ENCODE results near the gene RIMOC1.

RIMOC1 gene

GRCh38 chr5:41885286-41885685, 18.9 kb upstream of the RIMOC1 start:
- no peak overlapping the region for H3K4me2 ChIP-seq
- H3K9me3 ChIP-seq: no peaks in the 10 kb centered on the region
- H4K20me1 ChIP-seq: no peaks in the 10 kb centered on the region
- H3K27ac ChIP-seq: no peak overlapping the region
- H3K4me1 ChIP-seq: no peaks in the 10 kb centered on the region
- H3K36me3 ChIP-seq: no peaks in the 10 kb centered on the region
- no peak for TF ChIP-seq Cebpa-rat (IDR thresholded peaks at IDR 0.05)
- no peaks in the 10 kb centered on the region for H3K27me3 ChIP-seq
- H3K4me3 ChIP-seq: no peak overlapping the region
- no peak overlapping the region for H3K9ac ChIP-seq

GRCh38 chr5:41891066-41891707, 13.0 kb upstream of the RIMOC1 start:
- Histone ChIP-seq H3K9ac (no peak overlapping the region), H3K4me2 (no peak overlapping the region), H3K4me1 (no peaks in the 10 kb centered on the region), H3K4me3 (no peak overlapping the region), H4K20me1 (no peaks in the 10 kb centered on the region), H3K27ac (no peak overlapping the region), H3K9me3 (no peaks in the 10 kb centered on the region), H3K36me3 (no peaks in the 10 kb centered on the region), H3K27me3 (no peaks in the 10 kb centered on the region)
- no peak for TF ChIP-seq Cebpa-rat (IDR thresholded peaks at IDR 0.05)

DNA sequence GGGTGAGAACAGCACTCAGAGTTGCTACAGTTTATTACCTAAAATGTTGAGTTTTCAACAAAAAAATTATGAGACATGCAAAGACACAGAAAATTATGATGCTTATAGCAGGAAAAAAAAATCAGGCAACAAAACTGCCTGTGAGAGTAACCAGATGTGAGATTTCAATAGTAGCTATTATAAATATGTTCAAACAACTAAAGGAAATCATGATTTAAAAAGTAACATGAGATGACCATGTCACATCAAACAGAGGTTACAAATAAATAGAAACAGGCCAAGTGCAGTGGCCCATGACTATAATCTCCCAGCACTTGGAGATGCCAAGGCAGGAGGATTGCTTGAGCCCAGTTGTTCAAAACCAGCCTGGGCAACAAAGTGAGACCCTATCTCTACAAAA, 12.1 kb upstream of the RIMOC1 start:
- Histone ChIP-seq H3K4me1 (no peaks in the 10 kb centered on the region), H4K20me1 (no peaks in the 10 kb centered on the region), H3K4me3 (no peak overlapping the region), H3K4me2 (no peak overlapping the region), H3K27me3 (no peaks in the 10 kb centered on the region), H3K9ac (no peak overlapping the region), H3K27ac (no peak overlapping the region), H3K36me3 (no peaks in the 10 kb centered on the region), H3K9me3 (no peaks in the 10 kb centered on the region)
- no peak for TF ChIP-seq Cebpa-rat (IDR thresholded peaks at IDR 0.05)

- H3K9ac ChIP-seq: no peak overlapping the region
- no peaks in the 10 kb centered on the region for H4K20me1 ChIP-seq
- no peak overlapping the region for H3K27ac ChIP-seq
- no peaks in the 10 kb centered on the region for H3K27me3 ChIP-seq
- no peaks in the 10 kb centered on the region for H3K4me1 ChIP-seq
- TF ChIP-seq Cebpa-rat (IDR thresholded peaks at IDR 0.05): no peak
- no peaks in the 10 kb centered on the region for H3K9me3 ChIP-seq
- H3K36me3 ChIP-seq: no peaks in the 10 kb centered on the region
- H3K4me2 ChIP-seq: no peak overlapping the region
- H3K4me3 ChIP-seq: no peak overlapping the region
Measured at GRCh38 chr5:41893074-41893851, 10.9 kb upstream of the RIMOC1 start.

DNA sequence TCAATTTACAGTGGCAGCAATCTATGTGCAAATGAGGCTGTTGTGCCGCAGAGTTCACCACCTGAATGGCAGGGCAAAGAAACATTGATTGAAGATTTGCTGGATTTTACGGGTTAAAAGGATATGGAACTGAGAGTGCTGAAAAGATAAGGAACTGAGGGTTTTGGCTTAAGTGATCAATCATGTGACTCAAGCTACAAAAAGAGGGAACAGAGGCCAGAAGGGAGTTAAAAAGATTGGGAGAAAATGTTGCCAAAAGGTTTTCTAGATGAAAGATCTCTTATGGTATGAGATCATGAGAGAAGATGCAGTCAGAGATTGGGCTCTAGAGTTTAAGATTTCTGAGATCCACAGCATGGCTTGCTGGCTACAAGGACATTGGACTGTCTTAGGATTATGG, 7.9 kb upstream of the RIMOC1 start:
- Histone ChIP-seq H3K9me3 (no peaks in the 10 kb centered on the region), H3K27me3 (no peaks in the 10 kb centered on the region), H4K20me1 (no peaks in the 10 kb centered on the region), H3K27ac (no peak overlapping the region), H3K9ac (no peak overlapping the region), H3K4me1 (no peaks in the 10 kb centered on the region), H3K4me2 (no peak overlapping the region), H3K4me3 (no peak overlapping the region), H3K36me3 (no peaks in the 10 kb centered on the region)
- TF ChIP-seq Cebpa-rat (IDR thresholded peaks at IDR 0.05): no peak

DNA sequence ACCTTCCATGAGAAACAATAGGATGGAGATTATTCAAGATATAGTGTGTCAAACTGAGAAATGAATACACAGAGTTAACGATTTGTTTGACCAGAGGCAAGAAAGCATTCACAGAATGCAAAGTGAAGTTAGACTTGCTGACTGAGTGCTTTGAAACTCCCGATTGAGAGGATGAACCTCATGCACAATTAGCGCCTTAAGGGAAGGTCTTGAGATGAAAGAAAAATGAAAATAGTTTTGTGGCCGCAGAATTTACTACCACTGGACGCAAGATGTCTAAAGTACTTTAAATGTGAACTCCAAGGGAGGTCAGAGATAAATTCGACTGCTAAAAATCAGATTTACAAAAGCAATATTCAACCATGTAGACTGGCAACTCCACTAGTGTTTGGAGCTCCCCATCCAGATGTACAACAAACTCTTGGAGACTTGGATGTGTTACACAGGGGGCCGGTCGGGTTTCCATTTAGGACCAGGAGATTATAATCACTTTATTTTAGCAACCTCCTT, 707 bp upstream of the RIMOC1 start:
- Histone ChIP-seq H3K4me2 (peak overlapping the region; percentile 83), H3K4me1 (peaks cover 36% of the 10 kb centered on the region), H3K9ac (peak overlapping the region; percentile 71), H3K27ac (peak overlapping the region; percentile 46; the same call in 1 of the 2 replicates), H3K4me3 (peak overlapping the region; percentile 81), H3K27me3 (no peaks in the 10 kb centered on the region), H4K20me1 (peaks cover 19% of the 10 kb centered on the region; the same call in 1 of the 2 replicates), H3K36me3 (peaks cover 15% of the 10 kb centered on the region), H3K9me3 (no peaks in the 10 kb centered on the region)
- no peak for TF ChIP-seq Cebpa-rat (IDR thresholded peaks at IDR 0.05)

DNA sequence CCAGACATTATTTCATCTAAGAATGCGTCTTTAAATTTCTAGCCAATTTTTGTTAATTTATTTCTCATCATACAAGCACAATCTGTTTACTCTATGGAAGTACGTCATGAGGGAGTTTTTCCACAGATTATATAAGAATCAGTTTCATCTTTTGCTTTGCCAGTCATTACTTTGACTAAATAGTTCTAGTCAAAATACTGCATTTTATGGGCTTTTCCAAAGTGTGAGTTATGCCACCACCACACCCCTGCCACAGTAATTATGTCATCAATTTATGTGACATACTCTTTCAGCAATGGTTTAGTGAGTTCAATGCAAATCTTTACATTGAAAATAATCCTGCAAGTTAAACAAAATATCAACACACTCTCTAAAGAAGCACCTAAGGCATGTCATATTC, 2.0 kb downstream of the RIMOC1 start:
- Histone ChIP-seq H3K27me3 (no peaks in the 10 kb centered on the region), H3K9ac (no peak overlapping the region), H3K4me2 (no peak overlapping the region), H3K4me3 (no peak overlapping the region), H4K20me1 (peaks cover 19% of the 10 kb centered on the region; the same call in 1 of the 2 replicates), H3K36me3 (peaks cover 38% of the 10 kb centered on the region), H3K4me1 (peaks cover 37% of the 10 kb centered on the region), H3K9me3 (no peaks in the 10 kb centered on the region), H3K27ac (no peak overlapping the region)
- TF ChIP-seq Cebpa-rat (IDR thresholded peaks at IDR 0.05): no peak

- no peak overlapping the region for H3K4me3 ChIP-seq
- peaks cover 60% of the 10 kb centered on the region for H3K36me3 ChIP-seq
- peaks cover 31% of the 10 kb centered on the region for H3K4me1 ChIP-seq
- H3K9me3 ChIP-seq: no peaks in the 10 kb centered on the region
- peak overlapping the region; percentile 6; the same call in 1 of the 2 replicates for H3K4me2 ChIP-seq
- H4K20me1 ChIP-seq: peaks cover 19% of the 10 kb centered on the region; the same call in 1 of the 2 replicates
- H3K27me3 ChIP-seq: no peaks in the 10 kb centered on the region
- H3K9ac ChIP-seq: no peak overlapping the region
- no peak overlapping the region for H3K27ac ChIP-seq
- no peak for TF ChIP-seq Cebpa-rat (IDR thresholded peaks at IDR 0.05)
Measured at GRCh38 chr5:41908374-41909079, 4.4 kb downstream of the RIMOC1 start.

DNA sequence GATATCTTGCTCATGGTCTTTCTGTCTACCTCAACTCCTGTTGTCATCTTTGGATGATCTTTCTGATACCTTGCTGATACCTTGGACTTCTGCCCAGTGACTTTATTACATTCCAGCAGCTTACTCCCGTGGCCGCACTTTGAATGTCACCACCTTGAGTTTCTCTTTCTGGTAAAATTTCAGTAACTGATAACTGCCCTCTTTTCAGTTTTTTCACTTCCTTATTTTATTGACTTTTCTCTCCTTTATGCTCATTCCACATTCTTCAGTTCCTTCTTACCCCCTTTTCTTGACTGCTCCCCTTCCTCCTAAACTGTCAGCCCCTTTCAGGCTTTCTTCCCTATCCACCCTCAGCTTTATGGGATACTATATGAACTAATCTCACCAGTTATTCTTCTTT, 14.0 kb downstream of the RIMOC1 start:
- Histone ChIP-seq H3K9me3 (peaks cover 16% of the 10 kb centered on the region), H4K20me1 (no peaks in the 10 kb centered on the region), H3K36me3 (peaks cover 70% of the 10 kb centered on the region), H3K4me1 (no peaks in the 10 kb centered on the region), H3K4me3 (no peak overlapping the region), H3K27ac (no peak overlapping the region), H3K4me2 (no peak overlapping the region), H3K9ac (no peak overlapping the region), H3K27me3 (no peaks in the 10 kb centered on the region)
- TF ChIP-seq Cebpa-rat (IDR thresholded peaks at IDR 0.05): no peak

DNA sequence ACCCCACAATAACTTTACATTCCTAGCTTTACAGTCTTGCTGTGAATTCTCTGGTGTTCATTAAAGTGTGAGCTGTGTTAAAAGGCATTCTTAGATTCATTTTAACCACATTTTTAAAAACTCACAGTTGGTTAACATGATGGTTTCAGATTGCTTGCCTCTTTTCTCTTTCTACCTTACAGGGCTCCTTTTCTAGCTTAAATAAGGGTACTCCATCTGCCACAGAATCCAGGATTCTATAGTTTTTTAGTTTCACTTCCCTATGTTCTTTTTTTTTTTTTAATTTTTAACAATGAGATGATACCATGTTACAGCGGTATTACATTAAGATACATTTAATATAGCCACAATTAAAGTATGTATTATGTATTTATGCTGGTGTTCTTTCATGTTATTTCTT, 17.0 kb downstream of the RIMOC1 start:
- Histone ChIP-seq H3K27ac (no peak overlapping the region), H4K20me1 (no peaks in the 10 kb centered on the region), H3K36me3 (peaks cover 45% of the 10 kb centered on the region), H3K4me1 (peaks cover 12% of the 10 kb centered on the region), H3K4me2 (no peak overlapping the region), H3K27me3 (peaks cover 15% of the 10 kb centered on the region), H3K9me3 (no peaks in the 10 kb centered on the region), H3K4me3 (no peak overlapping the region), H3K9ac (no peak overlapping the region)
- TF ChIP-seq Cebpa-rat (IDR thresholded peaks at IDR 0.05): no peak
